ENCODE results near the gene SYT17.

SYT17 gene, protein sequence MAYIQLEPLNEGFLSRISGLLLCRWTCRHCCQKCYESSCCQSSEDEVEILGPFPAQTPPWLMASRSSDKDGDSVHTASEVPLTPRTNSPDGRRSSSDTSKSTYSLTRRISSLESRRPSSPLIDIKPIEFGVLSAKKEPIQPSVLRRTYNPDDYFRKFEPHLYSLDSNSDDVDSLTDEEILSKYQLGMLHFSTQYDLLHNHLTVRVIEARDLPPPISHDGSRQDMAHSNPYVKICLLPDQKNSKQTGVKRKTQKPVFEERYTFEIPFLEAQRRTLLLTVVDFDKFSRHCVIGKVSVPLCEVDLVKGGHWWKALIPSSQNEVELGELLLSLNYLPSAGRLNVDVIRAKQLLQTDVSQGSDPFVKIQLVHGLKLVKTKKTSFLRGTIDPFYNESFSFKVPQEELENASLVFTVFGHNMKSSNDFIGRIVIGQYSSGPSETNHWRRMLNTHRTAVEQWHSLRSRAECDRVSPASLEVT

DNA sequence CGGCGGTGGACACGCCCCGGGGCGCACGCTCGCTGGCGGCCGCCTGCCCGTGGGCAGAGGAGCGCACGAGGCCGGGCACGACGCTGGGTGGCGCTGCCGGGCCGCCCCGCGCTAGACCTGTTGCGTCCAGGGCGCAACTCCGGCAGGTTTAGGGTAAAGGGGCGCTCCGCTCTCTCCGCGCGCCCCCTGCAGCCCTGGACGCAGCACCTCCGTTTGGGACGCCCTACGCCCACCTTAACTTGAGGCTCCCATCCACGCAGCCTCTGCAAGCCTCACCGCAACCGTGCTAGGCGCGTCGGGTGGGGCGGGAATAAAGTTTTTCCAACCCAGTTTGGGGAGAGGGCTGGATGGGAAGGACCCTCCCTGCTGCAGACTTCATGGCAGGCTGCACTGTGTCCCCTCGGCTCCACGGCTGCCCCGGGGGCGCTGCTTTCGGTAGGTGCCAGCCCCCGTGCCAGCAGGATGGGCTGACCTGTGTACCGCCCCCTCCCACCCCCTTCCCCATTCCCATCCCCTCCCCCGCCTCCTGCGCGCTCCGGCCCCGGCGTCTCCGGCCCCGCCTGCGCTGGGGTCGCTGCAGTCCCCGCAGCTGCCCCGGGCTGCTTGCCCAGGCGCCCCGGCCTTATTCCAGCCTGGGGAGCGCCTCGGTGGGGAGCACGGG lies at the start of gene SYT17:
Gene SYT17, plus strand, starts transcription at position 531 of the 661 bp plus-strand sequence. CDS start 407 bp downstream, outside the sequence.
- H3K4me3 ChIP-seq (ENCODE audit: low read depth, low read length) = peak within 1 kb of the TSS; percentile 36
- peak; percentile 77 for DNase-seq (ENCODE audit: low read depth)
- TF ChIP-seq, protein P1, sequence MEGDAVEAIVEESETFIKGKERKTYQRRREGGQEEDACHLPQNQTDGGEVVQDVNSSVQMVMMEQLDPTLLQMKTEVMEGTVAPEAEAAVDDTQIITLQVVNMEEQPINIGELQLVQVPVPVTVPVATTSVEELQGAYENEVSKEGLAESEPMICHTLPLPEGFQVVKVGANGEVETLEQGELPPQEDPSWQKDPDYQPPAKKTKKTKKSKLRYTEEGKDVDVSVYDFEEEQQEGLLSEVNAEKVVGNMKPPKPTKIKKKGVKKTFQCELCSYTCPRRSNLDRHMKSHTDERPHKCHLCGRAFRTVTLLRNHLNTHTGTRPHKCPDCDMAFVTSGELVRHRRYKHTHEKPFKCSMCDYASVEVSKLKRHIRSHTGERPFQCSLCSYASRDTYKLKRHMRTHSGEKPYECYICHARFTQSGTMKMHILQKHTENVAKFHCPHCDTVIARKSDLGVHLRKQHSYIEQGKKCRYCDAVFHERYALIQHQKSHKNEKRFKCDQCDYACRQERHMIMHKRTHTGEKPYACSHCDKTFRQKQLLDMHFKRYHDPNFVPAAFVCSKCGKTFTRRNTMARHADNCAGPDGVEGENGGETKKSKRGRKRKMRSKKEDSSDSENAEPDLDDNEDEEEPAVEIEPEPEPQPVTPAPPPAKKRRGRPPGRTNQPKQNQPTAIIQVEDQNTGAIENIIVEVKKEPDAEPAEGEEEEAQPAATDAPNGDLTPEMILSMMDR (IDR thresholded peaks at IDR 0.05; ENCODE audit: insufficient read depth, low read depth, low read length, missing control alignments) = peak; percentile 82

DNA sequence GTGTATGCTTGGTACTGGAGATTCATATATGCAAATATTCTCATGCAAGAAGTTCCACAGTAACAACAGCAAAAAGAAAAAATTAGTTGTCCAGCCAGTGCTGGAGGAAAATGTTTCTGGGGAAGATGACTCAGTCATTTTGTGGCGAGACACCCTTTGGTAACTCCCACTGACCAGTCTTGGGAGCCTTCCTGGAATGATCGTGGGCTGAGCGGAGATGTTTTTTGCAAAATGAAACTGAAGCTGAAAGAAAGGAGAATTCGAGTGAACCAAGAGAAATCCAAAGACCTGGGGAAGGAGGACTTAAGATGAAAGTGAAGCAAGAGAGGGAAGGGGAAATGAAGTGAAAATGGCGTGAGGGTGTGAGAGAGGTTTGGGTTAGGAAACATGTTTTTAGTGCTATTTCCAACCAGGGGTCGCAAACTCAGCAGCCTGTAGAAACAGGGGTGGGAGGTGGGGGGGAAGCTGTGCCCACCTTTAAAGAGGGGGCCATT lies 49.1 kb upstream of the SYT17 start:
- H3K4me3 ChIP-seq (ENCODE audit: low read depth, low read length) = peak overlapping the region; percentile 47
- TF ChIP-seq, protein P1 (IDR thresholded peaks at IDR 0.05; ENCODE audit: insufficient read depth, low read depth, low read length, missing control alignments) = no peak

DNA sequence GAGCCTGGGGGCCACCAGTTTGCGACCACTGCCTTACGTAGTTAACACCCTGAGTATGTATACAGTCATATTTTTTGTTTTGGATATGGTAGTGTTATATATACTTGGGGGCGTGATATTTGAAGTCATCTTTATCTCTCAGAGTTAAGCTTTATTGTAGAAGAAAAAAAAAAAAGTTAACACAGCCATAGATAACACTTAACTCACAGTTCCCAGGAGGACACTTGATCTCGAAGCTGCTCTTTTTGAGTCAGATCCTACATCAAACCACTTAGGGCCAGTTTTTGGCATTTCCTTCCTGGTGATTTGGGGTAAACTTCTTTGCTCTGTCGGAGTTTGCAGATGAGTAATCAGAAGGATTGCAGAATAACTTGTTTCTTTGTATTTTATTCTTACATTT lies 48.5 kb upstream of the SYT17 start:
- TF ChIP-seq, protein P1 (IDR thresholded peaks at IDR 0.05; ENCODE audit: insufficient read depth, low read depth, low read length, missing control alignments) = no peak
- DNase-seq (ENCODE audit: low read depth) = peak; percentile 67
- peak overlapping the region; percentile 47 for H3K4me3 ChIP-seq (ENCODE audit: low read depth, low read length)

More for the DNA sequence above, 49.1 kb upstream of the SYT17 start:
- peak; percentile 52 for DNase-seq (ENCODE audit: low read depth)

DNA sequence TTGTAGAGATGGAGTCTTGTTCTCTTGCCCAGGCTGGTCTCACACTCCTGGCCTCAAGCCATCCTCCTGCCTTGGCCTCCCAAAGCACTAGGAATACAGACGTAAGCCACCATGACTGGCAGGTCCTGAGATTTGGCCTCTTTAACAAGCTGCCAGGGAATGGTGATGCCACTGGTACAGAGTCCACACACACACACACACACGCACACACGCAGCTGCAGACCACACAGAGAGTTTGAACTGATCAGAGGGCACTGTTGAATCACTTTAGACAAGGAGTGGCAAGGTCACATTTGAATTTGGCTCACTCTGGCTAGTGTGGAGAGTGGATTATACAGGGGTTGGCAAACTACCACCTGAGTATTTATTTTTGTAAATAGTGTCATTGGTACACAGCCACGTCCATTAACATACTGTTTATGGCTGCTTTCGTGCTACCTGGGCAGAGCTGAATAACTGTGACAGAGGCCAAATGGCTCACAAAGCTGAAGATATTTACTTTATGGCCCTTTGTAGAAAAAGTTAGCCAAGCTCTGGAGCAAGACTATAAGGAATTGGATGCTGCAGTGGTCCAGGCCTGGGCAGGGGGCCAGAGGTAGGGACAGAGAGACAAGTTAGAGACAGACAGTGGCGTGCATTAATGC lies 44.4 kb upstream of the SYT17 start:
- H3K4me3 ChIP-seq (ENCODE audit: low read depth, low read length) = no peak overlapping the region
- TF ChIP-seq, protein P1 (IDR thresholded peaks at IDR 0.05; ENCODE audit: insufficient read depth, low read depth, low read length, missing control alignments) = no peak
- no peak for DNase-seq (ENCODE audit: low read depth)

DNA sequence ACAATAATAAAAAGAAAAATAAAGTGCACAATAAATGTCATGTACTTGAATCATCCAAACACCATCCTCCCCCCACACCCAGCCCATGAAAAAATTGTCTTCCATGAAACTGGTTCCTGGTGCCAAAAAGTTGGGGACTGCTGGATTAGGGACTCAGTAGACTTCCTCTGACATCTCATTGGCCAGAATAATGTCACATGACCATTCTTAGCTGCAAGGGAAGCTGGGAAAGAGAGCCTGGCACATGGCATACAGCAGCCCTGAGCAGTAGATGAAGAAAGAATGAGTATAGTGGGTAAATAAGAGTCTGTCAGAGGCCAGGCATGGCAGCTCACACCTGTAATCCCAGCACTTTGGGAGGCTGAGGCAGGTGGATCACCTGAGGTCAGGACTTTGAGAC lies 41.7 kb upstream of the SYT17 start:
- DNase-seq (ENCODE audit: low read depth) = no peak

DNA sequence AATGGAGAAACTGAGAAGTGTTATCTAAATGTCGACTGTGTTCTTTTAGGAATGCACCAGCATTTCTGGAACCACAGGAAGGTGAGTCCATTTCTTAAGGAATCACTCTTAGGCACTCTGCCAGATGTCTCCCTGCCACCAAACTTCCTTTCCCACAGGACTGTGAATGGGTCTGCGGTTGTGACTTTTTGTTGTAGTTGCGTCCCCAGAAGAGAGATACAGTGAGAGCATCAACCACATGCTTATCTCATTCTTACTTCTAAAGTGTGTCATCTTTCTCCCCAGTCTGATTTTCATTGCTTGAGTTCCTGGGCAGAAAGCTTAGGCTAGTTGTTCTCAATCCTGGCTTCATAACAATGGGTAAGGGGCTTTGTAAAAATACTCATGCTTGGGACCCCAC lies 40.8 kb upstream of the SYT17 start:
- no peak overlapping the region for H3K4me3 ChIP-seq (ENCODE audit: low read depth, low read length)
- TF ChIP-seq, protein P1 (IDR thresholded peaks at IDR 0.05; ENCODE audit: insufficient read depth, low read depth, low read length, missing control alignments) = no peak
- peak; percentile 80 for DNase-seq (ENCODE audit: low read depth)

More for the DNA sequence above, 41.7 kb upstream of the SYT17 start:
- H3K4me3 ChIP-seq (ENCODE audit: low read depth, low read length) = no peak overlapping the region
- TF ChIP-seq, protein P1 (IDR thresholded peaks at IDR 0.05; ENCODE audit: insufficient read depth, low read depth, low read length, missing control alignments) = no peak
